ENCODE measurements around the gene CNGA4. TPM values are rescaled to one million over a fixed set of nuclear protein-coding genes. Genes with fewer than 3 reads are reported as not detected.

Gene CNGA4
- total and polyA plus RNA-seq, 11 donors, result 0.06 to 0.11 TPM; not detected in 9

DNA sequence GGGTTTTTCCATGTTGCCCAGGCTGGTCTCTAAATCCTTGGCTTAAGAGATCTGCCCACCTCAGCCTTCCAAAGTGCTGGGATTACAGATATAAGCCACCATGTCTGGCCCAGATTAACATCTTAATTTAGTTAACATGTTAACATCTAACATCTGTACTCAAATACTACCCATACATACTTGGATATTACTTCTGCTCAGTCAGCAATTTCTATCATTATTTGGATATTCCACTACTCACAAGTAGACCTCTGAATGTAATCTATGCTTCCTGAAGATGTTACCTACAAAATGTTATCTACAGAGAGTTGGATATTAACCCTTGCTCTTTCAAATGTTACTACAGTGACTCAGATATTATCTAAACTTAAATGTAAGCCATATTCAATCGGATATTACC lies 24.8 kb downstream of the CNGA4 start:
- Histone ChIP-seq H3K4me1 (peaks cover 0 to 15% (median 7%) of the 10 kb centered on the region in 12 donors), H3K27me3 (peaks cover 0 to 34% (median 10%) of the 10 kb centered on the region in 9 donors), H3K4me3 (no peak overlapping the region), H3K27ac (no peak overlapping the region), H3K9me3 (no peaks in the 10 kb centered on the region), H3K36me3 (no peaks in the 10 kb centered on the region)
- no peak for TF ChIP-seq POLR2A (IDR thresholded peaks at IDR 0.05)
- TF ChIP-seq, protein P1, sequence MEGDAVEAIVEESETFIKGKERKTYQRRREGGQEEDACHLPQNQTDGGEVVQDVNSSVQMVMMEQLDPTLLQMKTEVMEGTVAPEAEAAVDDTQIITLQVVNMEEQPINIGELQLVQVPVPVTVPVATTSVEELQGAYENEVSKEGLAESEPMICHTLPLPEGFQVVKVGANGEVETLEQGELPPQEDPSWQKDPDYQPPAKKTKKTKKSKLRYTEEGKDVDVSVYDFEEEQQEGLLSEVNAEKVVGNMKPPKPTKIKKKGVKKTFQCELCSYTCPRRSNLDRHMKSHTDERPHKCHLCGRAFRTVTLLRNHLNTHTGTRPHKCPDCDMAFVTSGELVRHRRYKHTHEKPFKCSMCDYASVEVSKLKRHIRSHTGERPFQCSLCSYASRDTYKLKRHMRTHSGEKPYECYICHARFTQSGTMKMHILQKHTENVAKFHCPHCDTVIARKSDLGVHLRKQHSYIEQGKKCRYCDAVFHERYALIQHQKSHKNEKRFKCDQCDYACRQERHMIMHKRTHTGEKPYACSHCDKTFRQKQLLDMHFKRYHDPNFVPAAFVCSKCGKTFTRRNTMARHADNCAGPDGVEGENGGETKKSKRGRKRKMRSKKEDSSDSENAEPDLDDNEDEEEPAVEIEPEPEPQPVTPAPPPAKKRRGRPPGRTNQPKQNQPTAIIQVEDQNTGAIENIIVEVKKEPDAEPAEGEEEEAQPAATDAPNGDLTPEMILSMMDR (IDR thresholded peaks at IDR 0.05), result no peak
- 93 to 98% (median 96%) methylated on average over 1 of the region's 1 CpG for WGBS, 4 donors
- DNase-seq, result no peak
- intact Hi-C loops (cut with DNase I), result no loop called here
- no peak for ATAC-seq

GRCh38 chr11:6268820-6269219 lies 29.9 kb downstream of the CNGA4 start:
- Histone ChIP-seq H3K27me3 (peaks cover 0 to 4% (median 0%) of the 10 kb centered on the region in 9 donors), H3K4me1 (peaks cover 0 to 21% (median 4%) of the 10 kb centered on the region in 12 donors), H3K27ac (no peak overlapping the region), H3K4me3 (no peak overlapping the region), H3K9me3 (no peaks in the 10 kb centered on the region), H3K36me3 (no peaks in the 10 kb centered on the region)
- DNase-seq (no peak), ATAC-seq (no peak)
- intact Hi-C loops (cut with DNase I), result no loop called here
- 72 to 87% (median 77%) methylated on average over 1 of the region's 1 CpG for WGBS, 4 donors
- TF ChIP-seq POLR2A (IDR thresholded peaks at IDR 0.05), result no peak
- TF ChIP-seq, protein P1 (IDR thresholded peaks at IDR 0.05), result no peak

GRCh38 chr11:6269994-6270393 lies 31.1 kb downstream of the CNGA4 start:
- H3K9me3 ChIP-seq, result no peaks in the 10 kb centered on the region
- H3K4me3 ChIP-seq, result no peak overlapping the region
- peaks cover 0 to 21% (median 4%) of the 10 kb centered on the region in 12 donors for H3K4me1 ChIP-seq
- no peaks in the 10 kb centered on the region for H3K27me3 ChIP-seq
- intact Hi-C loops (cut with DNase I), result no loop called here
- ATAC-seq, result no peak
- TF ChIP-seq, protein P1 (IDR thresholded peaks at IDR 0.05), result peak in 2 of 12 donors; percentile 11 to 15
- TF ChIP-seq POLR2A (IDR thresholded peaks at IDR 0.05), result no peak
- H3K27ac ChIP-seq, result no peak overlapping the region
- DNase-seq, result no peak
- WGBS, 4 donors, result 68 to 94% (median 89%) methylated on average over 19 to 24 of the region's 24 CpGs
- H3K36me3 ChIP-seq, result no peaks in the 10 kb centered on the region

DNA sequence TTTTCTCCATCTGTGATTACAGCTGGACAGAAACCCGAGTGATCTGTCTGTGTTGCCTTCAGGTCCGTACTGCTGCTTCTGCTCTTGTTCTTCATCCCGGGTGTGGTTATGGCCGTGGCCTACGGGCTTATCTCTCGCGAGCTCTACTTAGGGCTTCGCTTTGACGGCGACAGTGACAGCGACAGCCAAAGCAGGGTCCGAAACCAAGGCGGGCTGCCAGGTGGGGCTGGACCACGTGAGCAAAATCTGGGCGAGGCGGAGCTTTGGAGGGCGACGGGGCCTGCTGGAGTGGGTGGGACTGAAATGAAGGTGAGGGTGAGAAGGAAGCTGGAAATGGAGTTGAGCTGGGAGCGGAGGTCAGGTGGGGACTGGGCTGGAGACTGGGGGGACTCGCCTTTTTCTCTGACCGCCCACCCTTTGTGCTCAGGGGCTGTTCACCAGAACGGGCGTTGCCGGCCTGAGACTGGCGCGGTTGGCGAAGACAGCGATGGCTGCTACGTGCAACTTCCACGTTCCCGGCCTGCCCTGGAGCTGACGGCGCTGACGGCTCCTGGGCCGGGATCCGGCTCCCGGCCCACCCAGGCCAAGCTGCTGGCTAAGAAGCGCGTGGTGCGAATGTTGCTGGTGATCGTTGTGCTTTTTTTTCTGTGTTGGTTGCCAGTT lies 31.8 kb downstream of the CNGA4 start:
- Histone ChIP-seq H3K36me3 (no peaks in the 10 kb centered on the region), H3K4me1 (peaks cover 0 to 21% (median 4%) of the 10 kb centered on the region in 12 donors), H3K4me3 (peak overlapping the region in 1 of 12 donors; percentile 10), H3K9me3 (no peaks in the 10 kb centered on the region), H3K27me3 (peaks cover 0 to 3% (median 0%) of the 10 kb centered on the region in 9 donors), H3K27ac (no peak overlapping the region)
- WGBS, 4 donors, result 80 to 90% (median 86%) methylated on average over 41 of the region's 41 CpGs
- DNase-seq (no peak), ATAC-seq (no peak)
- TF ChIP-seq POLR2A (IDR thresholded peaks at IDR 0.05), result no peak
- TF ChIP-seq, protein P1 (IDR thresholded peaks at IDR 0.05), result no peak
- intact Hi-C loops (cut with DNase I), result no loop called here
